Astrocyte (in vitro differentiated cells and primary cell): Measurements from ENCODE around the gene ADAMTS19. TPM values are rescaled to one million over a fixed set of nuclear protein-coding genes. Genes with fewer than 3 reads are reported as not detected.

ENCODE experiments used
- DNase-seq: peaks from one replicate; pipeline ENCODE4 v3.0.0-alpha.2; 2010; ENCODE audit warnings: low read depth
- FAIRE-seq: peaks from 2 replicates; lab custom pipeline; 2011; peaks lifted over from hg19 to GRCh38; lab: Jason Lieb, UNC
- H2AFZ ChIP-seq: 2 replicates; pipeline ENCODE4 v1.6.0; 2012; ENCODE audit warnings: low read depth, low read length, inconsistent platforms
- H3K27ac ChIP-seq: 2 replicates; pipeline ENCODE4 v1.5.1; 2011; ENCODE audit warnings: low read depth, low read length, inconsistent platforms
- H3K27me3 ChIP-seq: 2 replicates; pipeline ENCODE4 v1.6.0; 2011; ENCODE audit warnings: low read length, inconsistent platforms; ENCODE audit not compliant: insufficient read depth
- H3K36me3 ChIP-seq: 2 replicates; pipeline ENCODE4 v1.5.1; 2011; ENCODE audit warnings: low read length, inconsistent platforms; ENCODE audit not compliant: insufficient read depth
- H3K4me1 ChIP-seq: 2 replicates; pipeline ENCODE4 v1.5.1; 2011; ENCODE audit warnings: low read length, inconsistent platforms; ENCODE audit not compliant: insufficient read depth
- H3K4me2 ChIP-seq: 2 replicates; pipeline ENCODE4 v1.6.0; 2012; ENCODE audit warnings: low read length, inconsistent platforms
- H3K4me3 ChIP-seq: 2 replicates; pipeline ENCODE4 v1.5.1; 2011; ENCODE audit warnings: low read depth, mild to moderate bottlenecking, low read length, inconsistent platforms; ENCODE audit not compliant: insufficient read depth
- H3K79me2 ChIP-seq: 2 replicates; pipeline ENCODE4 v1.6.0; 2012; ENCODE audit warnings: mild to moderate bottlenecking, low read length, inconsistent platforms; ENCODE audit not compliant: insufficient read depth
- H3K9ac ChIP-seq: 2 replicates; pipeline ENCODE4 v1.6.0; 2012; ENCODE audit warnings: mild to moderate bottlenecking, low read length, inconsistent platforms
- H3K9me3 ChIP-seq: 2 replicates; pipeline ENCODE4 v1.5.1; 2012; ENCODE audit warnings: low read depth, mild to moderate bottlenecking, low read length, inconsistent platforms; ENCODE audit not compliant: insufficient read depth
- H4K20me1 ChIP-seq: 2 replicates; pipeline ENCODE4 v1.6.0; 2012; ENCODE audit warnings: low read length, inconsistent platforms; ENCODE audit not compliant: insufficient read depth
- H3K27ac Mint-ChIP-seq: one replicate; pipeline ENCODE4 v1.8.0; 2021; ENCODE audit warnings: mild to moderate bottlenecking, mixed read lengths; ENCODE audit not compliant: unreplicated experiment
- H3K27me3 Mint-ChIP-seq: one replicate; pipeline ENCODE4 v1.8.0; 2021; ENCODE audit warnings: low read depth, mixed read lengths; ENCODE audit not compliant: unreplicated experiment
- H3K36me3 Mint-ChIP-seq: one replicate; pipeline ENCODE4 v1.8.0; 2021; ENCODE audit warnings: low read depth, mixed read lengths; ENCODE audit not compliant: unreplicated experiment
- H3K4me1 Mint-ChIP-seq: one replicate; pipeline ENCODE4 v1.8.0; 2021; ENCODE audit warnings: low read depth, mixed read lengths; ENCODE audit not compliant: unreplicated experiment
- H3K4me3 Mint-ChIP-seq: one replicate; pipeline ENCODE4 v1.8.0; 2021; ENCODE audit warnings: mild to moderate bottlenecking, moderate library complexity, mixed read lengths; ENCODE audit not compliant: unreplicated experiment
- H3K9me3 Mint-ChIP-seq: one replicate; pipeline ENCODE4 v1.8.0; 2021; ENCODE audit warnings: mild to moderate bottlenecking, mixed read lengths; ENCODE audit not compliant: unreplicated experiment
- EZH2 ChIP-seq: IDR thresholded peaks from 2 replicates; pipeline ENCODE4 v1.6.1; 2012; ENCODE audit warnings: mild to moderate bottlenecking, low read length, inconsistent platforms; ENCODE audit not compliant: insufficient read depth
- total RNA-seq: library from RNA; stranded (reverse); gene quantifications from 2 replicates; pipeline ENCODE4 v1.2.1, GENCODE V29; 2021
- TF ChIP-seq, protein P1 (sequence below): IDR thresholded peaks from 2 replicates; pipeline ENCODE4 v1.5.1; 2011; ENCODE audit warnings: low read depth, mild to moderate bottlenecking, inconsistent platforms, low read length, moderate library complexity; ENCODE audit not compliant: insufficient read depth

The ADAMTS19 gene
- total RNA-seq, 1 donor from 2014 or later: 0.61 TPM

DNA sequence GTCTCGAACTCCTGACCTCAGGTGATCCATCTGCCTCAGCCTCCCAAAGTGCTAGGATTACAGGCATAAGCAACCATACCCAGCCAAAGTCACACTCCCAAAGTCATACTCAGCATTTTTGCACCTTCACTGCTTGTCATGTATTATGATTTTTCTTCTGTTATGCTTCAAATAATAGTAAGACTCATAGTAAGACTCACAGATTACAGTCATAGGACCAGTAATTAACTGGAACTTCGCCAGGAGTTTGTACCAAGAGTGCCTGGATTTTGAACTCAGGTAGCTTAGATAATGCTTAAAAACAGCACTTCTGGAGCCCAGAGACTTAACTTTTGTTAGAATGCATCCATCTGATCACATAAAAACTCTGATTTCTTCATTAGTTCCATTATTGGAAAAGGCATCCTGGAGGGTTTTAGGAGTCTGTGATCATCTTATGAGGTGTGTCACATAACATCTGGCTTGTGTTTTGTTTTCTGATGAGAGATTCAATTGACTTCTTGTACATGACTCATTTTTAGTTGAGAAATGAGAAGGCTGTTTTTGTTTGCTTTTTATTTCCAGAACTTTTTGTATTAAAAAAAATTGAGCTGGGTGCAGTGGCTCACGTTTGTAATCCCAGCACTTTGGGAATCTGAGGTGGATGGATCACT, 131.5 kb downstream of the ADAMTS19 start:
- no peak for FAIRE-seq
- Histone ChIP-seq H3K4me2 (no peak overlapping the region), H3K4me1 (no peaks in the 10 kb centered on the region), H2AFZ (no peak overlapping the region), H3K79me2 (no peaks in the 10 kb centered on the region), H3K27ac (no peak overlapping the region), H3K4me3 (no peak overlapping the region), H3K27me3 (no peaks in the 10 kb centered on the region), H3K9ac (no peak overlapping the region), H4K20me1 (no peaks in the 10 kb centered on the region), H3K36me3 (no peaks in the 10 kb centered on the region), H3K9me3 (no peaks in the 10 kb centered on the region)
- Mint-ChIP-seq H3K4me1 (no peaks in the 10 kb centered on the region), H3K36me3 (no peaks in the 10 kb centered on the region), H3K4me3 (no peak overlapping the region), H3K27me3 (no peaks in the 10 kb centered on the region), H3K27ac (no peak overlapping the region), H3K9me3 (no peaks in the 10 kb centered on the region)
- no peak for DNase-seq
- TF ChIP-seq EZH2: no peak
- TF ChIP-seq, protein P1, sequence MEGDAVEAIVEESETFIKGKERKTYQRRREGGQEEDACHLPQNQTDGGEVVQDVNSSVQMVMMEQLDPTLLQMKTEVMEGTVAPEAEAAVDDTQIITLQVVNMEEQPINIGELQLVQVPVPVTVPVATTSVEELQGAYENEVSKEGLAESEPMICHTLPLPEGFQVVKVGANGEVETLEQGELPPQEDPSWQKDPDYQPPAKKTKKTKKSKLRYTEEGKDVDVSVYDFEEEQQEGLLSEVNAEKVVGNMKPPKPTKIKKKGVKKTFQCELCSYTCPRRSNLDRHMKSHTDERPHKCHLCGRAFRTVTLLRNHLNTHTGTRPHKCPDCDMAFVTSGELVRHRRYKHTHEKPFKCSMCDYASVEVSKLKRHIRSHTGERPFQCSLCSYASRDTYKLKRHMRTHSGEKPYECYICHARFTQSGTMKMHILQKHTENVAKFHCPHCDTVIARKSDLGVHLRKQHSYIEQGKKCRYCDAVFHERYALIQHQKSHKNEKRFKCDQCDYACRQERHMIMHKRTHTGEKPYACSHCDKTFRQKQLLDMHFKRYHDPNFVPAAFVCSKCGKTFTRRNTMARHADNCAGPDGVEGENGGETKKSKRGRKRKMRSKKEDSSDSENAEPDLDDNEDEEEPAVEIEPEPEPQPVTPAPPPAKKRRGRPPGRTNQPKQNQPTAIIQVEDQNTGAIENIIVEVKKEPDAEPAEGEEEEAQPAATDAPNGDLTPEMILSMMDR: no peak

DNA sequence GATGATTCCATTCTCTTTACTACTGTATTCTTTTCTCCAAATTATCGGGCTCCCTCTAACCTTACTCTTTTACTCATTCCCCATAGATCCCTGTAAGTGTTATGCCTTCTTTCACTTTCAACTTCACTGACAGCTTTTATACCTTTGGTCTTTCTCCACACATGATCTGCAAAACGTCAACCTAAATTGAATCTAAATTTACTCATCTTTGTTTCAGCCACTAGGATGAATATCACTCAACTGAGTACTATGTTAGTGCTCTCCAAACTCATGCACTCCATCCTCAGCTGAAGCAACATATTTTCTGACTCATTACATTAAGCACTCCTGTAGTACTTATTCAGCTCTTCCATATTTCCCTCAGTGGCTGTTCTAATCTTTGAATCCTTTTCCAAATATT, 133.4 kb downstream of the ADAMTS19 start:
- Mint-ChIP-seq H3K36me3 (no peaks in the 10 kb centered on the region), H3K4me3 (no peak overlapping the region), H3K4me1 (no peaks in the 10 kb centered on the region), H3K27me3 (no peaks in the 10 kb centered on the region), H3K9me3 (no peaks in the 10 kb centered on the region), H3K27ac (no peak overlapping the region)
- Histone ChIP-seq H3K36me3 (no peaks in the 10 kb centered on the region), H3K9ac (no peak overlapping the region), H3K27ac (no peak overlapping the region), H3K4me3 (no peak overlapping the region), H3K4me2 (no peak overlapping the region), H3K79me2 (no peaks in the 10 kb centered on the region), H3K9me3 (no peaks in the 10 kb centered on the region), H3K27me3 (no peaks in the 10 kb centered on the region), H4K20me1 (no peaks in the 10 kb centered on the region), H3K4me1 (no peaks in the 10 kb centered on the region), H2AFZ (no peak overlapping the region)
- no peak for TF ChIP-seq EZH2
- TF ChIP-seq, protein P1: no peak
- FAIRE-seq (no peak), DNase-seq (peak; percentile 1)

DNA sequence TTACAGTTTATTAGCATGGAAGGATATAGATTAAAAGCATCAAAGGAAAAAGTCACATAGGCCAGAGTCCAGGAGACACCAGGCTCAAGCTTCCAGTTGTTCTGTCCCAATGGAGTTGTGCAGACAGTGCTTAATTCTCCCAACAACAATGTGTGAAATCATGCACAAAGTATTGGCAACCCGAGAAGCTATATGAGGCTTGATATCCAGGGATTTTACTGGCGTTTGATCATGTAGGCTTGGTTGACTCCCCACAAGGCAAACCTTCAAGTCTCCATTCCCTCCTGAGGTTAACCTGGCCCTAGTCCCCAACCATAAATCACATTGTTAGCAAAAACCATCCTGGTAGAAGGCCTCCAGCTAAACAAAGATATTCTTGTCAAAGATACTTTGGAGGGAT, 141.5 kb downstream of the ADAMTS19 start:
- Histone ChIP-seq H2AFZ (no peak overlapping the region), H3K4me3 (no peak overlapping the region), H3K4me2 (no peak overlapping the region), H3K9ac (no peak overlapping the region), H3K27me3 (no peaks in the 10 kb centered on the region), H3K79me2 (no peaks in the 10 kb centered on the region), H3K27ac (no peak overlapping the region), H3K9me3 (no peaks in the 10 kb centered on the region), H4K20me1 (no peaks in the 10 kb centered on the region), H3K4me1 (no peaks in the 10 kb centered on the region), H3K36me3 (no peaks in the 10 kb centered on the region)
- H3K4me3 Mint-ChIP-seq: no peak overlapping the region
- no peak for FAIRE-seq
- no peaks in the 10 kb centered on the region for H3K36me3 Mint-ChIP-seq
- H3K9me3 Mint-ChIP-seq: no peaks in the 10 kb centered on the region
- no peak for DNase-seq
- no peak overlapping the region for H3K27ac Mint-ChIP-seq
- H3K27me3 Mint-ChIP-seq: no peaks in the 10 kb centered on the region
- TF ChIP-seq EZH2: no peak
- TF ChIP-seq, protein P1: no peak
- H3K4me1 Mint-ChIP-seq: no peaks in the 10 kb centered on the region
